DOHH2 (cell line): ENCODE data around the gene ADGRG1.

Source experiments
- CTCF ChIP-seq: fragments of 200-600 bp; sonication (generic); IDR thresholded peaks from one replicate; pipeline ENCODE4 v1.5.1; 2014; ENCODE audit warnings: antibody characterized with exemption, mild to moderate bottlenecking, low read depth, low read length; ENCODE audit not compliant: poor library complexity, severe bottlenecking
- EZH2phosphoT487 ChIP-seq: fragments of 200-600 bp; sonication (generic); IDR thresholded peaks from 2 replicates; pipeline ENCODE4 v1.6.1; 2017; ENCODE audit warnings: borderline replicate concordance, mild to moderate bottlenecking, antibody characterized with exemption, low read length, moderate library complexity, mixed read lengths

DNA sequence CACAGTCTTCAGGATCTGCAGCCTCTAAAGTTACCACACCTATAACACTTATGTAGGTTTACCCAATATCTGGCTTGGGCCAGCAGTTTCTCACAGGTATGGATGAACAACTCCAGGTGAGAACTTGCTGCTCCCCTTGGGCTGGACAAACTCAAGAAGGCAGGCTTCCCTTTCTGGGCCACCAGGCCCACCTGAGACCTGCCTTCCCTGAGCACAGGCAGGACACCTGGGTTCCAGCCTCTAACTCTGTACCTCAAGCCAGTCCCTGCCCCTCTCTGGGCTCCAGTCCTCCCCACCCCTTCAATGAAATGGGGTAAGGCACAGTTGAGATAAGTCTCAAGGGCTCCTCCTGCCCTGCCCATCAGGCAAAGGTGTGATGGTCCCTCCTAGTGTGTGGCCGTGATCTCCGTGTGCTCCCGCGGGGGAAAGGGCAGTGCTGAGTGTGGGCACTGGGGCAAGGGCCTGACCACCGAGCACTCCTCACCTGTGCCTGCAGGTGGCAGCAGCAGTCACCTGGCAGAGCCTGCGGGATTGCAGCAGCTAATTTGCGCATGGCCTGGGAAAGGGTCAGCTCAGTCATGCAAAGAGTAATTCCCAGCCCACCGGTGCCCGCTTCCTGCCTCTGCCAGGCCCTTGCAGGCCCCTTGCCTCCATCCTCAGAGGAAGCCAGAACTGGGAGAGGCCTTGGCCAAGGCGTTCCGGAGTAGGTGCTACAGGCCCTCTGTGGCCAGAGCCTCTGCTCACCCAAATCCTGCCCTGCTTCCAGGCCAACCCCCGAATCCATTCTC lies 28.2 kb upstream of the ADGRG1 start:
- TF ChIP-seq CTCF (peak; percentile 87), EZH2phosphoT487 (no peak)
